ENCODE measurements around the gene EP400. TPM values are rescaled to one million over a fixed set of nuclear protein-coding genes. Genes with fewer than 3 reads are reported as not detected.

Gene EP400
- total and polyA plus RNA-seq, 9 of the 15 experiments (the other 6 are each of a cell fraction or from before 2014, with no cell fraction given) = 4.5 to 58.0 (median 7.0) TPM

GRCh38 chr12:131988054-131988796 lies 38.5 kb downstream of the EP400 start:
- peaks cover 4 to 12% of the 10 kb centered on the region in 2 experiments; a peak in 4 of 5 replicates for H3K4me1 ChIP-seq (replicated peaks in 1 of 2; ENCODE audit: control insufficient read depth in 2 of 2, insufficient read depth in 2 of 2, low read length in 2 of 2)
- peaks cover 90% of the 10 kb centered on the region for H3K36me3 ChIP-seq (ENCODE audit: control insufficient read depth, insufficient read depth, low read length)
- TF ChIP-seq, protein P1, sequence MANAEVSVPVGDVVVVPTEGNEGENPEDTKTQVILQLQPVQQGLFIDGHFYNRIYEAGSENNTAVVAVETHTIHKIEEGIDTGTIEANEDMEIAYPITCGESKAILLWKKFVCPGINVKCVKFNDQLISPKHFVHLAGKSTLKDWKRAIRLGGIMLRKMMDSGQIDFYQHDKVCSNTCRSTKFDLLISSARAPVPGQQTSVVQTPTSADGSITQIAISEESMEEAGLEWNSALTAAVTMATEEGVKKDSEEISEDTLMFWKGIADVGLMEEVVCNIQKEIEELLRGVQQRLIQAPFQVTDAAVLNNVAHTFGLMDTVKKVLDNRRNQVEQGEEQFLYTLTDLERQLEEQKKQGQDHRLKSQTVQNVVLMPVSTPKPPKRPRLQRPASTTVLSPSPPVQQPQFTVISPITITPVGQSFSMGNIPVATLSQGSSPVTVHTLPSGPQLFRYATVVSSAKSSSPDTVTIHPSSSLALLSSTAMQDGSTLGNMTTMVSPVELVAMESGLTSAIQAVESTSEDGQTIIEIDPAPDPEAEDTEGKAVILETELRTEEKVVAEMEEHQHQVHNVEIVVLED (CRISPR knock-in tag; IDR thresholded peaks at IDR 0.05) = no peak
- no peak for TF ChIP-seq TRIM25 (IDR thresholded peaks at IDR 0.05; ENCODE audit: borderline replicate concordance)
- TF ChIP-seq HSF4 (CRISPR knock-in tag; IDR thresholded peaks at IDR 0.05; ENCODE audit: borderline replicate concordance) = no peak
- TF ChIP-seq, protein P2, sequence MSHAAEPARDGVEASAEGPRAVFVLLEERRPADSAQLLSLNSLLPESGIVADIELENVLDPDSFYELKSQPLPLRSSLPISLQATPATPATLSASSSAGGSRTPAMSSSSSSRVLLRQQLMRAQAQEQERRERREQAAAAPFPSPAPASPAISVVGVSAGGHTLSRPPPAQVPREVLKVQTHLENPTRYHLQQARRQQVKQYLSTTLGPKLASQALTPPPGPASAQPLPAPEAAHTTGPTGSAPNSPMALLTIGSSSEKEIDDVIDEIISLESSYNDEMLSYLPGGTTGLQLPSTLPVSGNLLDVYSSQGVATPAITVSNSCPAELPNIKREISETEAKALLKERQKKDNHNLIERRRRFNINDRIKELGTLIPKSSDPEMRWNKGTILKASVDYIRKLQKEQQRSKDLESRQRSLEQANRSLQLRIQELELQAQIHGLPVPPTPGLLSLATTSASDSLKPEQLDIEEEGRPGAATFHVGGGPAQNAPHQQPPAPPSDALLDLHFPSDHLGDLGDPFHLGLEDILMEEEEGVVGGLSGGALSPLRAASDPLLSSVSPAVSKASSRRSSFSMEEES (CRISPR knock-in tag; IDR thresholded peaks at IDR 0.05) = no peak
- TF ChIP-seq CHAMP1 (IDR thresholded peaks at IDR 0.05) = no peak
- no peak for TF ChIP-seq TCF7L2 (IDR thresholded peaks at IDR 0.05; ENCODE audit: low read depth, low read length)
- no peak for TF ChIP-seq MIER1 (IDR thresholded peaks at IDR 0.05; ENCODE audit: low read depth)
- TF ChIP-seq SREBF2 (CRISPR knock-in tag; IDR thresholded peaks at IDR 0.05) = no peak
- no peak for TF ChIP-seq NFRKB (IDR thresholded peaks at IDR 0.05; ENCODE audit: low read depth)
- TF ChIP-seq ESRRB (CRISPR knock-in tag; IDR thresholded peaks at IDR 0.05; ENCODE audit: borderline replicate concordance) = no peak
- TF ChIP-seq CBX2 (IDR thresholded peaks at IDR 0.05; ENCODE audit: insufficient read depth, low read length, poor library complexity, severe bottlenecking) = no peak
- TF ChIP-seq IRF1 (CRISPR knock-in tag; IDR thresholded peaks at IDR 0.05; ENCODE audit: borderline replicate concordance) = no peak
- no peak for TF ChIP-seq SNIP1 (IDR thresholded peaks at IDR 0.05; ENCODE audit: low read depth)
- no peaks in the 10 kb centered on the region for H3K9me1 ChIP-seq (ENCODE audit: control insufficient read depth, insufficient read depth, low read length)
- WGBS (ENCODE audit: insufficient coverage, low coverage, missing lambda C conversion rate) = 96% methylated on average over 8 of the region's 8 CpGs
- no peak overlapping the region for H3K4me2 ChIP-seq (ENCODE audit: insufficient read depth, low read length)
- FAIRE-seq (no peak), DNase-seq (ENCODE audit: extremely low read depth in 1 of 4, low spot score in 3 of 4) (no peak), ATAC-seq (no peak)
- H3K27ac ChIP-seq (ENCODE audit: extremely low read depth, low read depth, low read length) = no peak overlapping the region; the same call in 2 of the 3 replicates
- H3K9ac ChIP-seq (ENCODE audit: insufficient read depth in 1 of 2, low read depth in 2 of 2, low read length in 2 of 2) = no peak overlapping the region; a peak in 1 of 4 replicates
- no peaks in the 10 kb centered on the region for H3K27me3 ChIP-seq (ENCODE audit: control insufficient read depth in 2 of 2, insufficient read depth in 2 of 2, low read length in 2 of 2)
- H3K4me3 ChIP-seq = no peak overlapping the region
- H4K20me1 ChIP-seq (replicated peaks; ENCODE audit: control insufficient read depth, insufficient read depth, low read length) = no peaks in the 10 kb centered on the region
- ChIA-PET POLR2A (interaction anchor here (0.7 to 1.6 kb wide), 2 partner anchors 10 to 43 kb away, joined by 3 to 4 read pairs; no protein-coding TSS in a partner anchor), CTCF (ENCODE audit: low intra/inter-chr PET ratio) (no interaction called here)
- no peaks in the 10 kb centered on the region for H3K9me3 ChIP-seq (replicated peaks; ENCODE audit: control insufficient read depth, insufficient read depth, low read depth, low read length)
- no peak overlapping the region for H2AFZ ChIP-seq (ENCODE audit: low read depth, low read length)
- no TSS peak for BruUV-seq (replicated peaks)
- no peaks in the 10 kb centered on the region for H3K79me2 ChIP-seq (ENCODE audit: control insufficient read depth, insufficient read depth, low read length)
- in situ Hi-C loops (cut with MboI) (no loop called here), intact Hi-C loops (cut with micrococcal nuclease) (no loop called here)
